HG02763 (cell line): ENCODE results near the gene HPSE2.
"Not testable (repeated sequence)": the region's sequence is repeated elsewhere in the genome, so short reads cannot be mapped to it uniquely, and the experiment has no call there.

Source experiments
- ATAC-seq: cut with Tn5 transposase; IDR thresholded peaks from one replicate; pipeline ENCODE4 v1.9.1; 2021; ENCODE audit warnings: mild to moderate bottlenecking, moderate library complexity; ENCODE audit not compliant: unreplicated experiment

HPSE2 gene

GRCh38 chr10:98924526-98924925 is 311.1 kb downstream of the HPSE2 start:
- ATAC-seq = no peak

GRCh38 chr10:98921316-98921715 is 314.3 kb downstream of the HPSE2 start:
- no peak for ATAC-seq

GRCh38 chr10:98920807-98921206 is 314.8 kb downstream of the HPSE2 start:
- no peak for ATAC-seq

GRCh38 chr10:98920360-98920759 is 315.3 kb downstream of the HPSE2 start:
- no peak for ATAC-seq

- no peak for ATAC-seq
Measured at GRCh38 chr10:98919899-98920298, 315.8 kb downstream of the HPSE2 start.

- no peak for ATAC-seq
Measured at GRCh38 chr10:98917828-98918227, 317.8 kb downstream of the HPSE2 start.

- no peak for ATAC-seq
Measured at GRCh38 chr10:98916526-98917125, 319.0 kb downstream of the HPSE2 start.

- no peak for ATAC-seq
Measured at GRCh38 chr10:98915911-98916310, 319.7 kb downstream of the HPSE2 start.

- no peak for ATAC-seq
Measured at GRCh38 chr10:98910546-98910945, 325.1 kb downstream of the HPSE2 start.

- ATAC-seq = no peak
Measured at GRCh38 chr10:98910048-98910447, 325.6 kb downstream of the HPSE2 start.

GRCh38 chr10:98908868-98909267 is 326.8 kb downstream of the HPSE2 start:
- ATAC-seq = no peak

GRCh38 chr10:98908247-98908646 is 327.4 kb downstream of the HPSE2 start:
- not testable (repeated sequence) for ATAC-seq

- no peak for ATAC-seq
Measured at GRCh38 chr10:98901441-98902110, 334.1 kb downstream of the HPSE2 start.

GRCh38 chr10:98899018-98899417 is 336.6 kb downstream of the HPSE2 start:
- no peak for ATAC-seq

- no peak for ATAC-seq
Measured at GRCh38 chr10:98892523-98892922, 343.1 kb downstream of the HPSE2 start.

- no peak for ATAC-seq
Measured at GRCh38 chr10:98886686-98887085, 349.0 kb downstream of the HPSE2 start.

- ATAC-seq = no peak
Measured at GRCh38 chr10:98885378-98885777, 350.3 kb downstream of the HPSE2 start.

- no peak for ATAC-seq
Measured at GRCh38 chr10:98881789-98882188, 353.9 kb downstream of the HPSE2 start.

- ATAC-seq = no peak
Measured at GRCh38 chr10:98880971-98881370, 354.7 kb downstream of the HPSE2 start.

- no peak for ATAC-seq
Measured at GRCh38 chr10:98878921-98879320, 356.7 kb downstream of the HPSE2 start.

- no peak for ATAC-seq
Measured at GRCh38 chr10:98878418-98878817, 357.2 kb downstream of the HPSE2 start.

- ATAC-seq = no peak
Measured at GRCh38 chr10:98861962-98862361, 373.7 kb downstream of the HPSE2 start.

- no peak for ATAC-seq
Measured at GRCh38 chr10:98858525-98858924, 377.1 kb downstream of the HPSE2 start.
